GM12878 (cell line): Measurements from ENCODE around the gene TP53I3. TPM values are rescaled to one million over a fixed set of nuclear protein-coding genes. Genes with fewer than 3 reads are reported as not detected.

Experiments
- ATAC-seq: fragments of 200-7000 bp; cut with Tn5 transposase; 3 replicates; pipeline ENCODE4 v1.9.1; 2020; ENCODE audit warnings: mild to moderate bottlenecking, moderate library complexity
- BruUV-seq: library from RNA; stranded (reverse); fragments of 400-500 nt; replicated peaks from 2 replicates; lab custom pipeline; 2021; lab: Mats Ljungman, UMichigan
- CTCF ChIA-PET: fragments of 300-600 bp; sonication (Branson Sonifier 250); formaldehyde crosslinking; extraction: SDS; loops from one replicate; lab custom pipeline; 2021; ENCODE audit warnings: inconsistent platforms; lab: Yijun Ruan, JAX
- POLR2A ChIA-PET: fragments of 350-600 bp; formaldehyde crosslinking; extraction: SDS; loops from one replicate; lab custom pipeline; 2021; ENCODE audit warnings: inconsistent platforms; lab: Charles Lee
- RAD21 ChIA-PET: fragments of 300-600 bp; sonication (Branson Sonifier 250); formaldehyde crosslinking; loops from one replicate; lab custom pipeline; 2023; ENCODE audit warnings: antibody characterized with exemption; ENCODE audit not compliant: unreplicated experiment; lab: Charles Lee
- SMC1A ChIA-PET: fragments of 300-600 bp; sonication (Branson Sonifier 250); formaldehyde crosslinking; loops from one replicate; lab custom pipeline; 2023; ENCODE audit not compliant: unreplicated experiment, uncharacterized antibody; lab: Charles Lee
- DNase-seq: peaks from one replicate; pipeline ENCODE4 v3.0.0-alpha.2; 2011; ENCODE audit warnings: low read depth, low spot score
- FAIRE-seq: peaks from 3 replicates; lab custom pipeline; 2011; peaks lifted over from hg19 to GRCh38; lab: Jason Lieb, UNC
- H2AFZ ChIP-seq: 2 replicates; pipeline ENCODE4 v1.6.0; 2011; ENCODE audit warnings: low read depth, low read length, control low read depth; ENCODE audit not compliant: control insufficient read depth
- H3K27ac ChIP-seq: 2 replicates; pipeline ENCODE4 v1.5.1; 2011; ENCODE audit warnings: control low read depth; ENCODE audit not compliant: control insufficient read depth, insufficient read depth
- H3K27me3 ChIP-seq, 2 experiments: replicated peaks in 1 of 2; 2 replicates each; pipeline versions ENCODE4 v1.6.0 to v1.6.1; 2011; ENCODE audit warnings: low read length in 1 of 2; ENCODE audit not compliant: control insufficient read depth in 2 of 2, insufficient read depth in 2 of 2
- H3K36me3 ChIP-seq, 2 experiments: 2 replicates each; pipeline ENCODE4 v1.5.1; 2011; ENCODE audit warnings: low read length in 1 of 2; ENCODE audit not compliant: control insufficient read depth in 2 of 2, insufficient read depth in 2 of 2
- H3K4me1 ChIP-seq: 2 replicates; pipeline ENCODE4 v1.6.1; 2011; ENCODE audit warnings: mild to moderate bottlenecking, low read length, moderate library complexity, mixed read lengths; ENCODE audit not compliant: control insufficient read depth, insufficient read depth
- H3K4me2 ChIP-seq: 2 replicates; pipeline ENCODE4 v1.6.0; 2011; ENCODE audit warnings: control low read depth; ENCODE audit not compliant: control insufficient read depth, insufficient read depth
- H3K4me3 ChIP-seq: fragments of 200-600 bp; sonication (generic); 2 replicates; pipeline ENCODE4 v1.5.1; 2016
- H3K79me2 ChIP-seq: 2 replicates; pipeline ENCODE4 v1.6.0; 2011; ENCODE audit warnings: low read length; ENCODE audit not compliant: control insufficient read depth, insufficient read depth
- H3K9ac ChIP-seq: 2 replicates; pipeline ENCODE4 v1.8.0; 2011; ENCODE audit warnings: low read length, control low read depth, mixed read lengths; ENCODE audit not compliant: control insufficient read depth, insufficient read depth
- H3K9me3 ChIP-seq: replicated peaks from 3 replicates; pipeline ENCODE4 v1.5.1; 2011; ENCODE audit warnings: mild to moderate bottlenecking, low read length; ENCODE audit not compliant: control insufficient read depth, insufficient read depth
- H4K20me1 ChIP-seq: 2 replicates; pipeline ENCODE4 v1.6.0; 2011; ENCODE audit not compliant: control insufficient read depth, insufficient read depth
- BCL3 ChIP-seq: IDR thresholded peaks from 2 replicates; pipeline ENCODE4 v1.6.1; 2011; ENCODE audit warnings: borderline replicate concordance, low read depth, mild to moderate bottlenecking, moderate library complexity, low read length; ENCODE audit not compliant: insufficient read depth, poor library complexity, severe bottlenecking
- PRDM15 ChIP-seq: fragments of 450-650 bp; formaldehyde crosslinking; IDR thresholded peaks from 2 replicates; pipeline ENCODE4 v1.4.0; 2020; ENCODE audit warnings: mild to moderate bottlenecking, moderate library complexity
- ZBTB4 ChIP-seq: fragments of 450-650 bp; formaldehyde crosslinking; IDR thresholded peaks from 2 replicates; pipeline ENCODE4 v1.4.0; 2022; ENCODE audit warnings: mild to moderate bottlenecking, moderate library complexity
- ZZZ3 ChIP-seq: IDR thresholded peaks from 2 replicates; pipeline ENCODE4 v1.6.1; 2011; ENCODE audit warnings: low read depth; ENCODE audit not compliant: control insufficient read depth, insufficient read length
- WGBS: methylation state at CpG from one replicate; pipeline ENCODE4 v1.1.6; 2016; ENCODE audit warnings: low lambda C conversion rate; ENCODE audit not compliant: insufficient replicate concordance, insufficient coverage; ENCODE audit errors: missing lambda C conversion rate; 5-methylcytosine and 5-hydroxymethylcytosine counted together
- in situ Hi-C: fragments of 300-500 bp; cut with MboI; formaldehyde crosslinking; loops from 9 replicates; pipeline ENCODE4 v1.14.3; 2018; ENCODE audit warnings: mixed read lengths
- intact Hi-C: fragments of 100-400 bp; cut with micrococcal nuclease; formaldehyde crosslinking; loops from one replicate; pipeline ENCODE4 v1.14.2; 2022; ENCODE audit not compliant: unreplicated experiment
- polyA plus RNA-seq, 11 experiments: library from polyadenylated mRNA; depleted of rRNA in 4 of 11; unstranded in 6 of 11; stranded (reverse) in 5 of 11; fragments of >200 nt; fragmentation: Nextera tagmentation in 4 of 11; fragmentation: Illumina TruSeq in 1 of 11; extraction: Ambion mirVana in 4 of 11; extraction: Trizol in 1 of 11; gene quantifications; 1 replicate in 1 of 11; 2 replicates in 10 of 11; pipeline versions ENCODE4 v1.2.1 to v1.2.3, GENCODE V29; 2011 to 2016; ENCODE audit warnings: inconsistent platforms in 2 of 11, missing spikeins in 2 of 11, low read depth in 1 of 11
- total RNA-seq, 4 experiments: library from RNA; depleted of rRNA in 3 of 4; stranded (reverse); fragments of >200 nt in 3 of 4; fragmentation: Illumina TruSeq in 1 of 4; extraction: Trizol in 1 of 4; gene quantifications; 2 replicates each; pipeline versions ENCODE4 v1.2.1 to v1.2.3, GENCODE V29; 2013 to 2021

TP53I3 gene
- total and polyA plus RNA-seq, 10 of the 15 experiments (the other 5 are each of a cell fraction or from before 2014, with no cell fraction given) = 1.4 to 57.4 (median 11.6) TPM

GRCh38 chr2:24046599-24046929 lies 38.1 kb downstream of the TP53I3 start (continued):
- TF ChIP-seq PRDM15 = no peak
- no peak for TF ChIP-seq ZZZ3
- no peak for TF ChIP-seq BCL3

- intact Hi-C loops = loop anchor here (5.0 kb wide), 1 partner anchor 119 kb away; the partner anchor contains the start of gene ATAD2B
- ATAC-seq = no peak
- ChIA-PET RAD21 (interaction anchor here (1.7 kb wide), 1 partner anchor 38 kb away, joined by 21 read pairs; the partner anchor contains the start of gene TP53I3), CTCF (interaction anchor here (0.7 to 1.0 kb wide), 2 partner anchors 15 to 39 kb away, joined by 3 read pairs; partner anchors contain the start of gene TP53I3), POLR2A (interaction anchor here (1.3 kb wide), 1 partner anchor 119 kb away, joined by 3 read pairs; the partner anchor contains the start of gene ATAD2B)
- Histone ChIP-seq H4K20me1 (no peaks in the 10 kb centered on the region), H3K9ac (peak overlapping the region; percentile 77), H3K27ac (no peak overlapping the region), H3K9me3 (no peaks in the 10 kb centered on the region), H3K79me2 (peaks cover 7% of the 10 kb centered on the region), H2AFZ (no peak overlapping the region), H3K36me3 (no peaks in the 10 kb centered on the region), H3K4me2 (peak overlapping the region; percentile 72), H3K4me3 (peak overlapping the region; percentile 78), H3K27me3 (peaks cover 0 to 5% of the 10 kb centered on the region in 2 experiments; a peak in 3 of 4 replicates)
- no peak for DNase-seq
- no TSS peak for BruUV-seq
- no peak for FAIRE-seq
- TF ChIP-seq ZBTB4 (CRISPR knock-in tag) = no peak
- TF ChIP-seq, all 136 proteins: peak for 0
- in situ Hi-C loops = no loop called here
- SMC1A ChIA-PET = no interaction called here
- H3K4me1 ChIP-seq = peaks cover 11% of the 10 kb centered on the region
- 74% methylated on average over 11 of the region's 11 CpGs for WGBS
Measured at GRCh38 chr2:24045511-24046508, 38.8 kb downstream of the TP53I3 start.
